Nephron progenitor cell (in vitro differentiated cells): ENCODE measurements around the gene MARCHF3.

Source experiments
- DNase-seq: peaks from one replicate; pipeline ENCODE4 v3.0.0; 2021
- H3K27ac Mint-ChIP-seq: 2 replicates; pipeline ENCODE4 v1.8.0; 2021; ENCODE audit warnings: mild to moderate bottlenecking, moderate library complexity, mixed read lengths
- H3K27me3 Mint-ChIP-seq: 2 replicates; pipeline ENCODE4 v1.8.0; 2021; ENCODE audit warnings: mild to moderate bottlenecking, low read depth, mixed read lengths; ENCODE audit not compliant: poor library complexity
- H3K36me3 Mint-ChIP-seq: 2 replicates; pipeline ENCODE4 v1.8.0; 2021; ENCODE audit warnings: low read depth, mixed read lengths
- H3K4me1 Mint-ChIP-seq: 2 replicates; pipeline ENCODE4 v1.8.0; 2021; ENCODE audit warnings: mixed read lengths
- H3K4me3 Mint-ChIP-seq: 2 replicates; pipeline ENCODE4 v1.8.0; 2021; ENCODE audit warnings: mild to moderate bottlenecking, moderate library complexity, mixed read lengths
- H3K9me3 Mint-ChIP-seq: 2 replicates; pipeline ENCODE4 v1.8.0; 2021; ENCODE audit warnings: mild to moderate bottlenecking, moderate library complexity, mixed read lengths
- TF ChIP-seq, protein P1 (sequence below): fragments of 200-600 bp; sonication (generic); IDR thresholded peaks from 2 replicates; pipeline ENCODE4 v1.5.0; 2021; ENCODE audit warnings: antibody characterized with exemption

The MARCHF3 gene

DNA sequence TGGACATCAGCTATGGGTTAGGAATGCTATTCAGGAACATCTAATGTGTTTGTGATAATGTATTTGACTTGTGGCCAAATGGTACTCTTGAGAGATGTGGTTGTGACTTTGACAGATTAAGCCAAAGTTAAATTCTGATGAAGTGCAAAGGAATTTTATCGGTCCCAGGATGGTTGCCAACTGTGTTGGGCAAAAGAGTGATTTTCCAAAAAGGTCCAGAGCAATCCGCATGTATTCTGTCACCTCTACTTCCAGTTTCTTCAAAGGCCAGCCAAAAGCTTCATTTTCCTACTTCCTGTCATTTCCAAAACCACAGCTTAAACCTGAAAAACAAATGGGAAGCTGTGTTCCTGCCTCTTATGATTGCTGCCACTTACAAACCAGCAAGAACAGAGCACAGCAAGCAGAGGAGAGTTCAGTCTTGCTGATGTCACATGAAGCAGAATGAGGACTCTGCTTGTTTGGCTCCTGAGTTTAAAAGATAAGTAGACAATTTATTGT, 59.8 kb downstream of the MARCHF3 start:
- Mint-ChIP-seq H3K4me1 (peaks cover 30% of the 10 kb centered on the region), H3K36me3 (no peaks in the 10 kb centered on the region), H3K4me3 (no peak overlapping the region), H3K27ac (no peak overlapping the region), H3K9me3 (no peaks in the 10 kb centered on the region), H3K27me3 (no peaks in the 10 kb centered on the region)
- TF ChIP-seq, protein P1, sequence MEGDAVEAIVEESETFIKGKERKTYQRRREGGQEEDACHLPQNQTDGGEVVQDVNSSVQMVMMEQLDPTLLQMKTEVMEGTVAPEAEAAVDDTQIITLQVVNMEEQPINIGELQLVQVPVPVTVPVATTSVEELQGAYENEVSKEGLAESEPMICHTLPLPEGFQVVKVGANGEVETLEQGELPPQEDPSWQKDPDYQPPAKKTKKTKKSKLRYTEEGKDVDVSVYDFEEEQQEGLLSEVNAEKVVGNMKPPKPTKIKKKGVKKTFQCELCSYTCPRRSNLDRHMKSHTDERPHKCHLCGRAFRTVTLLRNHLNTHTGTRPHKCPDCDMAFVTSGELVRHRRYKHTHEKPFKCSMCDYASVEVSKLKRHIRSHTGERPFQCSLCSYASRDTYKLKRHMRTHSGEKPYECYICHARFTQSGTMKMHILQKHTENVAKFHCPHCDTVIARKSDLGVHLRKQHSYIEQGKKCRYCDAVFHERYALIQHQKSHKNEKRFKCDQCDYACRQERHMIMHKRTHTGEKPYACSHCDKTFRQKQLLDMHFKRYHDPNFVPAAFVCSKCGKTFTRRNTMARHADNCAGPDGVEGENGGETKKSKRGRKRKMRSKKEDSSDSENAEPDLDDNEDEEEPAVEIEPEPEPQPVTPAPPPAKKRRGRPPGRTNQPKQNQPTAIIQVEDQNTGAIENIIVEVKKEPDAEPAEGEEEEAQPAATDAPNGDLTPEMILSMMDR = no peak
- DNase-seq = no peak

DNA sequence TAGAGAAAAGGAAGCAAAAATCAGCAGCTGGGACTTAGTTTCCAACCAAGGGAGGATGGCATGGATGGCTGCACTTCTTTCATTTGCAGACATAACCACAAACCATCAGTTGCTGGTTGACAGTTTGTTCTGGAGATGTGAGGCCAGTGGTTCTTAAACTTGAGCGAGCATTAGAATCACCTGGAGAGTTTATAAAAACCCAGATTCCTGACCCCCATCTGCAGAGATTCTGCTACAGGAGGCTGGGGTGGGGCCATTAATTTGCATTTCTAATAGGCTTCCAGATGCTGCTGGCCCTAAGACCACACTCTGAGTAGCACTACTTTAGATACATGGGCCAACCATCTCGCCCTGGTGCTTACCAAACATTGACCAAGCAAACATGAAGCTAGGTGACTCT, 60.8 kb downstream of the MARCHF3 start:
- Mint-ChIP-seq H3K27me3 (no peaks in the 10 kb centered on the region), H3K36me3 (no peaks in the 10 kb centered on the region), H3K4me3 (no peak overlapping the region), H3K9me3 (no peaks in the 10 kb centered on the region), H3K27ac (no peak overlapping the region), H3K4me1 (peaks cover 30% of the 10 kb centered on the region)
- TF ChIP-seq, protein P1 = no peak
- DNase-seq = no peak

DNA sequence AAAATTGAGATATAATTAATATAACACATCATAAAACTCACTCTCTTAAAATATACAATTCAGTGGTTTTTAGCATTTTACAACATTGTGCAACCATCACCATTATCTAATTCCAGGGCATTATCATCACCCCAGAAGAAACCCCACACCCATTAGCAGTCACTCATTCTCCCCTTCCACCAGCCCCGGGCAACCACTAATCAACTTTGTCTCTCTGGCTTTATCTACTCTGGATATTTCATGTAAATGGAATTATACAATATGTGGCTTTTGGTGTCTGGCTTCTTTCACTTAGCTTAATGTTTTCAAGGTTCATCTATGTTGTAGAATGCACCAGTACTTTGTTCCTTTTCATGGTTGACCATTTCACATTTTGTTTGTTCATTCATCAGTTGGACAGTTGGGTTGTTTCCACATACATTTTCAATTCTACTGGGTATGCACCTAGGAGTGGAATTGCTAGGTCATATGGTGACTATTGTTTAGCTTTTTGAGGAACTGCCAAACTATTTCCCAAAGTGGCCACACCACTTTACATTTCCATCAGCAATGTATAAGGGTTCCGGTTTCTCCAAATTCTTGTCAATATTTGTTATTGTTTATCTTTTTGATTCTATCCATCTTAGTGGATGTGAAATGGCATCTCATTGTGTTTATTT, 62.4 kb downstream of the MARCHF3 start:
- Mint-ChIP-seq H3K27ac (no peak overlapping the region), H3K27me3 (no peaks in the 10 kb centered on the region), H3K4me1 (peaks cover 26% of the 10 kb centered on the region), H3K4me3 (no peak overlapping the region), H3K36me3 (no peaks in the 10 kb centered on the region), H3K9me3 (no peaks in the 10 kb centered on the region)
- no peak for DNase-seq
- TF ChIP-seq, protein P1 = no peak

DNA sequence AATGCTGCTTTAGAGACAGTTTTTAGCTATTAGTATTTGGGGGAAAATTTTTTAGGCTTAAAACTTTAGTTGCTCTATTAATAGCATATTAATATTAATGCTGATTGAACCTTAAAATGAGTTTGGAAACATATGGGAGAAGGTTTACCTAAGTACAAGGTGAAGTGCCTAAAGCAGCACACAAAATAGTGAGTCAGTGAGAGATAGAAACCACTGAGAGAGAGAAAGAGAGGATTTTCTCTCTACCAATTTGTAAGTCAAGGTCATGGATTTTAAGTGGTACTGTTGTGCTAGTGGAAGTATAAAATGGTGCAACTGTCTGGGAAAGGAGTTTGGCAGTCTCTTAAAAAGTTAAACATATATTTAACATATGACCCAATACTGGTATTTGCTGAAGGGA, 64.9 kb downstream of the MARCHF3 start:
- Mint-ChIP-seq H3K36me3 (no peaks in the 10 kb centered on the region), H3K4me3 (no peak overlapping the region), H3K9me3 (no peaks in the 10 kb centered on the region), H3K27me3 (peaks cover 8% of the 10 kb centered on the region), H3K27ac (no peak overlapping the region), H3K4me1 (peaks cover 2% of the 10 kb centered on the region)
- DNase-seq = no peak
- TF ChIP-seq, protein P1 = no peak

DNA sequence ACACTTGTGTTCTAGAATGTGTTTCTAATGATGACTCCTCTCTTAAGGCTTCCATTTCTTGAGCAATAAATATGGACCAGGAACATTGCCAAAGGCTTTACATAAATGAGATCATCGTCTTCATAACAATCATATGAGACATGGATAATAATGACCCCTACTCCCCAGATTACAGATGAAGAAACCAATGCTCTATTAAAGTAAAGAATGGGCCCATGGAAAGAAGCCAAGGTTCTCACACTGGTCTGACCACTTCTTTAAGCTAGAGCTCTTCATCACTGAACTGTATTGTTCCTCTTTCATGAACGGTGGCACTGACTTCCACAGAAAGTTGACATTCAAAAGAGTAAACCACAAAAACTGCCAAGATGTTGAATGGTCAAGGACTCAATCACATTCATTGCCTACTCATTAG, 65.3 kb downstream of the MARCHF3 start:
- Mint-ChIP-seq H3K36me3 (no peaks in the 10 kb centered on the region), H3K27me3 (peaks cover 8% of the 10 kb centered on the region), H3K27ac (no peak overlapping the region), H3K9me3 (no peaks in the 10 kb centered on the region), H3K4me1 (no peaks in the 10 kb centered on the region), H3K4me3 (no peak overlapping the region)
- TF ChIP-seq, protein P1 = no peak
- no peak for DNase-seq

DNA sequence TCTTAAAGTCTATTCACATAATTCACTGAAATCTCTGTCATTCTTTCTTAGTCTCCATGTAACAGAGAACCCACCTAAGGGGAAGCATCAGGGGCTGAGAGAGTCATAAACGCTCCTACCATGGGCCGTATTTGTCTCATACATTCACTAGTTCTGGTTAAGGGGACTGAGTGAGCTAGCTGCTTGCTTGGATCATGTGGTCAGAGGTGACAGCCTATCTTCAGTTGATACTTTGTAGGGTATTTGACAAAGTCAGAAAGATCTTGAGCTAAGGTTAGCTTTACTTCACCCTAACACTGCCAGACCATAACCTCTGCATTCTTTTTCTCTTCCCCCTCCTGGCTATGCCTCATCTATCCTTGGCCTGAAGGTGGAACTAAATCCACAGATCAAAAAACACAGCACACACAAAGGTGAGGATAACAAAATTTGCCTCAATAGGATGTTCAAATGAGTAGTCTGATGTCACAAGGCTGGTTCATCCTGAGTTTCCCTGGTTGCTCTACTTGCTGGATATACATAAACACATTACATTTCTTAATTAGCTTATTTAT, 66.5 kb downstream of the MARCHF3 start:
- peaks cover 11% of the 10 kb centered on the region for H3K27me3 Mint-ChIP-seq
- H3K9me3 Mint-ChIP-seq = no peaks in the 10 kb centered on the region

More for the DNA sequence above, 66.5 kb downstream of the MARCHF3 start:
- no peak for DNase-seq
- no peak overlapping the region for H3K4me3 Mint-ChIP-seq
- no peaks in the 10 kb centered on the region for H3K4me1 Mint-ChIP-seq
- TF ChIP-seq, protein P1 = no peak
- H3K36me3 Mint-ChIP-seq = no peaks in the 10 kb centered on the region
- H3K27ac Mint-ChIP-seq = no peak overlapping the region
